DND-41 (cell line): Measurements from ENCODE around the gene NTN4.

Source experiments
- CTCF ChIP-seq: IDR thresholded peaks from 2 replicates; pipeline ENCODE4 v1.5.1; 2012; ENCODE audit warnings: borderline replicate concordance, low read length, moderate library complexity, mild to moderate bottlenecking; ENCODE audit not compliant: poor library complexity, severe bottlenecking; ENCODE audit errors: extremely low read depth
- EZH2 ChIP-seq: IDR thresholded peaks from 3 replicates; pipeline ENCODE4 v1.6.1; 2012; ENCODE audit warnings: borderline replicate concordance, low read depth, mild to moderate bottlenecking, moderate library complexity, low read length, inconsistent platforms; ENCODE audit not compliant: severe bottlenecking

GRCh38 chr12:95829395-95829794 lies 38.8 kb upstream of the NTN4 start:
- TF ChIP-seq EZH2: no peak
- TF ChIP-seq CTCF: no peak
